ENCODE measurements around the gene GNPAT. TPM values are rescaled to one million over a fixed set of nuclear protein-coding genes. Genes with fewer than 3 reads are reported as not detected.
A peak's percentile ranks its signal among the peaks of the same experiment; 100 is the strongest.

The GNPAT gene
- total RNA-seq, 1 donor from 2014 or later: 48.9 TPM

GRCh38 chr1:231242516-231243198 lies 1.6 kb downstream of the GNPAT start:
- DNase-seq (ENCODE audit: low read depth, low spot score): no peak

GRCh38 chr1:231248778-231249177 lies 7.8 kb downstream of the GNPAT start:
- no peak for DNase-seq (ENCODE audit: low read depth, low spot score)

GRCh38 chr1:231252336-231252735 lies 11.3 kb downstream of the GNPAT start:
- no peak for DNase-seq (ENCODE audit: low read depth, low spot score)

GRCh38 chr1:231260351-231260750 lies 19.3 kb downstream of the GNPAT start:
- DNase-seq (ENCODE audit: low read depth, low spot score): no peak

GRCh38 chr1:231264642-231265041 lies 23.6 kb downstream of the GNPAT start:
- DNase-seq (ENCODE audit: low read depth, low spot score): no peak

GRCh38 chr1:231265379-231265778 lies 24.4 kb downstream of the GNPAT start:
- DNase-seq (ENCODE audit: low read depth, low spot score): no peak

- no peak for DNase-seq (ENCODE audit: low read depth, low spot score)
Measured at GRCh38 chr1:231266811-231267322, 25.9 kb downstream of the GNPAT start.

GRCh38 chr1:231272173-231272572 lies 31.2 kb downstream of the GNPAT start:
- DNase-seq (ENCODE audit: low read depth, low spot score): no peak

- DNase-seq (ENCODE audit: low read depth, low spot score): peak; percentile 57
Measured at GRCh38 chr1:231272880-231273279, 31.9 kb downstream of the GNPAT start.

GRCh38 chr1:231274119-231274825 lies 33.3 kb downstream of the GNPAT start:
- DNase-seq (ENCODE audit: low read depth, low spot score): no peak

GRCh38 chr1:231278100-231278790 lies 37.2 kb downstream of the GNPAT start:
- DNase-seq (ENCODE audit: low read depth, low spot score): no peak

GRCh38 chr1:231279081-231279480 lies 38.1 kb downstream of the GNPAT start:
- DNase-seq (ENCODE audit: low read depth, low spot score): peak; percentile 60

GRCh38 chr1:231279683-231280082 lies 38.7 kb downstream of the GNPAT start:
- DNase-seq (ENCODE audit: low read depth, low spot score): no peak

GRCh38 chr1:231284441-231284840 lies 43.4 kb downstream of the GNPAT start:
- no peak for DNase-seq (ENCODE audit: low read depth, low spot score)

GRCh38 chr1:231286603-231287002 lies 45.6 kb downstream of the GNPAT start:
- DNase-seq (ENCODE audit: low read depth, low spot score): no peak

GRCh38 chr1:231295938-231296337 lies 54.9 kb downstream of the GNPAT start:
- DNase-seq (ENCODE audit: low read depth, low spot score): no peak

- no peak for DNase-seq (ENCODE audit: low read depth, low spot score)
Measured at GRCh38 chr1:231301990-231302389, 61.0 kb downstream of the GNPAT start.

GRCh38 chr1:231310391-231310934 lies 69.5 kb downstream of the GNPAT start:
- DNase-seq (ENCODE audit: low read depth, low spot score): no peak

GRCh38 chr1:231311720-231312431 lies 70.9 kb downstream of the GNPAT start:
- DNase-seq (ENCODE audit: low read depth, low spot score): no peak

GRCh38 chr1:231312432-231312788 lies 71.4 kb downstream of the GNPAT start:
- DNase-seq (ENCODE audit: low read depth, low spot score): no peak

GRCh38 chr1:231313661-231314060 lies 72.6 kb downstream of the GNPAT start:
- DNase-seq (ENCODE audit: low read depth, low spot score): no peak
